H1 (cell line): ENCODE data around the gene CPT1A. TPM values are rescaled to one million over a fixed set of nuclear protein-coding genes. Genes with fewer than 3 reads are reported as not detected.

Experiments used
- CTCF ChIA-PET: fragments of 300-600 bp; sonication (Branson Sonifier 250); formaldehyde crosslinking; loops from one replicate; lab custom pipeline; 2021; ENCODE audit not compliant: partially characterized antibody; lab: Charles Lee
- POLR2A ChIA-PET: fragments of 300-600 bp; sonication (Branson Sonifier 250); formaldehyde crosslinking; loops from one replicate; lab custom pipeline; 2021; ENCODE audit warnings: inconsistent platforms; ENCODE audit not compliant: partially characterized antibody; lab: Charles Lee
- DNase-seq, 2 experiments: peaks; one replicate each; pipeline versions ENCODE4 v3.0.0 to v3.0.0-alpha.2; 2010 to 2022; ENCODE audit warnings: low spot score in 2 of 2, low read depth in 1 of 2, mixed read lengths in 1 of 2
- FAIRE-seq: peaks from 2 replicates; lab custom pipeline; 2011; peaks lifted over from hg19 to GRCh38; lab: Jason Lieb, UNC
- H2AFZ ChIP-seq: 2 replicates; pipeline ENCODE4 v1.8.1; 2012; ENCODE audit warnings: low read length, inconsistent platforms
- H2AK5ac ChIP-seq: 2 replicates; pipeline ENCODE4 v1.6.1; 2013; ENCODE audit warnings: low read depth, low read length
- H2BK120ac ChIP-seq: replicated peaks from 2 replicates; pipeline ENCODE3; 2013; ENCODE audit warnings: low read depth, low read length, inconsistent platforms
- H2BK12ac ChIP-seq: 2 replicates; pipeline ENCODE4 v1.6.1; 2013; ENCODE audit warnings: low read depth, low read length
- H2BK15ac ChIP-seq: 2 replicates; pipeline ENCODE4 v1.6.1; 2013; ENCODE audit warnings: low read length
- H2BK20ac ChIP-seq: 2 replicates; pipeline ENCODE4 v1.6.1; 2013; ENCODE audit warnings: low read length
- H2BK5ac ChIP-seq: 2 replicates; pipeline ENCODE4 v1.6.1; 2013; ENCODE audit warnings: low read depth, low read length
- H3K14ac ChIP-seq: 2 replicates; pipeline ENCODE4 v1.6.1; 2013; ENCODE audit warnings: inconsistent platforms; ENCODE audit not compliant: insufficient read length
- H3K18ac ChIP-seq: 2 replicates; pipeline ENCODE4 v1.6.1; 2013; ENCODE audit warnings: low read length; ENCODE audit errors: extremely low read depth
- H3K23ac ChIP-seq: 2 replicates; pipeline ENCODE4 v1.6.1; 2013; ENCODE audit warnings: inconsistent platforms; ENCODE audit not compliant: insufficient read length
- H3K23me2 ChIP-seq: 2 replicates; pipeline ENCODE4 v1.6.1; 2013; ENCODE audit warnings: low read depth, low read length
- H3K27ac ChIP-seq: 2 replicates; pipeline ENCODE4 v1.6.1; 2011; ENCODE audit warnings: low read depth, low read length, inconsistent platforms
- H3K27me3 ChIP-seq, 4 experiments: replicated peaks in 1 of 4; 1 replicate in 1 of 4; 2 replicates in 3 of 4; pipeline versions ENCODE4 v1.6.1 to v1.8.1; 2011 to 2013; ENCODE audit warnings: low read length in 3 of 4, mild to moderate bottlenecking in 3 of 4, inconsistent platforms in 2 of 4, mixed read lengths in 2 of 4, moderate library complexity in 1 of 4; ENCODE audit not compliant: control insufficient read depth in 3 of 4, insufficient read depth in 3 of 4; ENCODE audit errors: extremely low read depth in 1 of 4
- H3K36me3 ChIP-seq, 4 experiments: 2 replicates each; pipeline versions ENCODE4 v1.6.1 to v1.8.1; 2011 to 2013; ENCODE audit warnings: mild to moderate bottlenecking in 4 of 4, low read length in 3 of 4, moderate library complexity in 2 of 4, control low read depth in 1 of 4, inconsistent platforms in 1 of 4; ENCODE audit not compliant: insufficient read depth in 4 of 4, control insufficient read depth in 2 of 4
- H3K4ac ChIP-seq: replicated peaks from 2 replicates; pipeline ENCODE3; 2013; ENCODE audit warnings: low read length, low read depth, mixed read lengths, inconsistent platforms; ENCODE audit not compliant: insufficient read length
- H3K4me1 ChIP-seq, 4 experiments: replicated peaks in 1 of 4; 1 replicate in 1 of 4; 2 replicates in 3 of 4; pipeline versions ENCODE4 v1.6.1 to v1.8.1; 2011 to 2013; ENCODE audit warnings: low read length in 3 of 4, inconsistent platforms in 2 of 4, mixed read lengths in 1 of 4; ENCODE audit not compliant: insufficient read depth in 4 of 4, control insufficient read depth in 3 of 4
- H3K4me2 ChIP-seq, 2 experiments: 2 replicates each; pipeline versions ENCODE4 v1.6.1 to v1.8.1; 2011 to 2013; ENCODE audit warnings: low read depth in 2 of 2, low read length in 2 of 2, control low read depth in 1 of 2, inconsistent platforms in 1 of 2, mild to moderate bottlenecking in 1 of 2; ENCODE audit not compliant: insufficient read depth in 1 of 2
- H3K4me3 ChIP-seq, 4 experiments: fragments of 200-600, 300-600 bp in 1 of 4; sonication (generic), shearing (Covaris generic), sonication (Bioruptor Twin) in 1 of 4; 2 replicates each; pipeline versions ENCODE4 v1.5.1 to v1.8.1; 2011 to 2016; ENCODE audit warnings: low read length in 4 of 4, low read depth in 3 of 4, control low read depth in 2 of 4, inconsistent platforms in 2 of 4, mild to moderate bottlenecking in 2 of 4, mixed read lengths in 1 of 4, moderate library complexity in 1 of 4; ENCODE audit not compliant: insufficient read depth in 2 of 4; ENCODE audit errors: extremely low read depth in 1 of 4
- H3K56ac ChIP-seq: replicated peaks from 2 replicates; pipeline ENCODE3; 2013; ENCODE audit warnings: low read depth, mild to moderate bottlenecking, mixed read lengths, low read length, inconsistent platforms; ENCODE audit not compliant: insufficient read length
- H3K79me1 ChIP-seq: 2 replicates; pipeline ENCODE4 v1.6.1; 2013; ENCODE audit warnings: low read depth, low read length, control low read depth
- H3K79me2 ChIP-seq, 2 experiments: 2 replicates each; pipeline versions ENCODE4 v1.6.1 to v1.8.1; 2012 to 2013; ENCODE audit warnings: low read length in 2 of 2, mild to moderate bottlenecking in 2 of 2, inconsistent platforms in 1 of 2; ENCODE audit not compliant: insufficient read depth in 2 of 2, control insufficient read depth in 1 of 2
- H3K9ac ChIP-seq, 4 experiments: replicated peaks in 1 of 4; 1 replicate in 1 of 4; 2 replicates in 3 of 4; pipeline versions ENCODE4 v1.6.1 to v1.8.1; 2011 to 2013; ENCODE audit warnings: low read depth in 3 of 4, low read length in 3 of 4, control low read depth in 2 of 4, mild to moderate bottlenecking in 2 of 4, moderate library complexity in 2 of 4, inconsistent platforms in 1 of 4; ENCODE audit errors: extremely low read depth in 1 of 4
- H3K9me3 ChIP-seq, 2 experiments: 2 replicates each; pipeline versions ENCODE4 v1.6.1 to v1.8.1; 2012 to 2013; ENCODE audit warnings: mild to moderate bottlenecking in 2 of 2, moderate library complexity in 2 of 2, control low read depth in 1 of 2, inconsistent platforms in 1 of 2, low read depth in 1 of 2, low read length in 1 of 2, mixed read lengths in 1 of 2; ENCODE audit not compliant: insufficient read depth in 2 of 2
- H4K20me1 ChIP-seq, 2 experiments: replicated peaks in 1 of 2; 2 replicates each; pipeline versions ENCODE3 to v1.8.1; 2011 to 2013; ENCODE audit warnings: inconsistent platforms in 2 of 2, low read length in 2 of 2, mild to moderate bottlenecking in 1 of 2; ENCODE audit not compliant: insufficient read depth in 2 of 2, control insufficient read depth in 1 of 2
- H4K5ac ChIP-seq: 2 replicates; pipeline ENCODE4 v1.6.1; 2013; ENCODE audit warnings: low read length, low read depth, mixed read lengths, inconsistent platforms; ENCODE audit not compliant: insufficient read length
- H4K8ac ChIP-seq: 2 replicates; pipeline ENCODE4 v1.8.0; 2013; ENCODE audit warnings: mild to moderate bottlenecking, moderate library complexity, low read length, inconsistent platforms; ENCODE audit not compliant: insufficient read depth; ENCODE audit errors: extremely low read depth
- H4K91ac ChIP-seq: replicated peaks from 2 replicates; pipeline ENCODE3; 2013; ENCODE audit warnings: low read length, mixed read lengths, inconsistent platforms; ENCODE audit not compliant: insufficient read length
- ATF3 ChIP-seq: IDR thresholded peaks from 2 replicates; pipeline ENCODE4 v1.6.1; 2011; ENCODE audit warnings: low read depth, mild to moderate bottlenecking, low read length; ENCODE audit not compliant: insufficient read depth
- BRCA1 ChIP-seq: IDR thresholded peaks from 2 replicates; pipeline ENCODE4 v1.6.1; 2012; ENCODE audit warnings: low read depth, low read length, improper control_type of control experiment
- CREB1 ChIP-seq: IDR thresholded peaks from 2 replicates; pipeline ENCODE4 v1.6.1; 2012; ENCODE audit warnings: inconsistent platforms
- KDM4A ChIP-seq: IDR thresholded peaks from one replicate; pipeline ENCODE4 v1.7.1; 2012; ENCODE audit warnings: low read depth, mild to moderate bottlenecking, moderate library complexity, low read length, inconsistent platforms; ENCODE audit not compliant: severe bottlenecking
- NANOG ChIP-seq: IDR thresholded peaks from 2 replicates; pipeline ENCODE4 v1.6.1; 2011; ENCODE audit warnings: low read length, low read depth, mild to moderate bottlenecking, inconsistent platforms; ENCODE audit not compliant: insufficient read depth, poor library complexity, severe bottlenecking
- TAF7 ChIP-seq: optimal IDR thresholded peaks from 2 replicates; pipeline ENCODE3; 2011; ENCODE audit warnings: low read depth, mild to moderate bottlenecking, inconsistent platforms, low read length, moderate library complexity, borderline replicate concordance
- WGBS, 2 experiments: shearing (Covaris generic) in 1 of 2; methylation state at CpG; one replicate each; pipeline versions ENCODE4 v1.1.6 to v1.1.7; 2013 to 2015; ENCODE audit warnings: low lambda C conversion rate in 2 of 2, mixed read lengths in 2 of 2, inconsistent platforms in 1 of 2, low coverage in 1 of 2, missing lambda C conversion rate in 1 of 2; ENCODE audit not compliant: insufficient replicate concordance in 2 of 2, insufficient coverage in 1 of 2, insufficient read length in 1 of 2; ENCODE audit errors: extremely low coverage in 1 of 2, missing lambda C conversion rate in 1 of 2; 5-methylcytosine and 5-hydroxymethylcytosine counted together
- polyA plus RNA-seq, 7 experiments: library from polyadenylated mRNA; depleted of rRNA in 3 of 7; stranded (reverse) in 5 of 7; unstranded in 2 of 7; fragments of >200 nt in 5 of 7; fragments of 200-250 nt in 2 of 7; gene quantifications; 1 replicate in 5 of 7; 2 replicates in 1 of 7; 4 replicates in 1 of 7; pipeline versions ENCODE4 v1.2.1 to v1.2.3, GENCODE V29; 2011 to 2013; ENCODE audit warnings: missing spikeins in 2 of 7, mixed read lengths in 2 of 7
- total RNA-seq: library from RNA; stranded (reverse); fragmentation: NEBNext Ultra II Directional; extraction: Animal tissue kit (Norgen Biotek cat#: 25700); gene quantifications from 2 replicates; pipeline ENCODE4 v1.2.1, GENCODE V29; 2021
- TF ChIP-seq, protein P1 (sequence below), 3 experiments: IDR thresholded peaks; 1 replicate in 2 of 3; 2 replicates in 1 of 3; pipeline versions ENCODE4 v1.5.1 to v1.6.1; 2011; ENCODE audit warnings: low read length in 3 of 3, mild to moderate bottlenecking in 3 of 3, inconsistent platforms in 2 of 3, low read depth in 1 of 3, moderate library complexity in 1 of 3; ENCODE audit not compliant: insufficient read depth in 1 of 3; ENCODE audit errors: control extremely low read depth in 1 of 3

CPT1A gene
- total and polyA plus RNA-seq, 2 of the 8 experiments (the other 6 are each of a cell fraction or from before 2014, with no cell fraction given) = 2.9 to 12.2 TPM

- Histone ChIP-seq H2BK12ac (no peak overlapping the region), H4K5ac (no peak overlapping the region), H2BK20ac (no peak overlapping the region), H3K27me3 (no peaks in the 10 kb centered on the region), H4K91ac (no peak overlapping the region), H3K14ac (no peak overlapping the region), H2BK5ac (no peak overlapping the region), H3K36me3 (peaks cover 3 to 29% (median 14%) of the 10 kb centered on the region in 4 experiments; a peak in 7 of 8 replicates), H2AFZ (no peak overlapping the region), H4K8ac (no peak overlapping the region), H2AK5ac (no peak overlapping the region), H3K23me2 (no peaks in the 10 kb centered on the region), H3K56ac (no peak overlapping the region), H3K27ac (no peak overlapping the region), H3K9ac (no peak overlapping the region), H3K4me1 (no peaks in the 10 kb centered on the region), H3K79me2 (no peaks in the 10 kb centered on the region), H3K79me1 (0 out of 2 replicates have a peak, but pooled peaks cover 3% of the 10 kb centered on the region), H2BK15ac (no peak overlapping the region), H3K4me3 (no peak overlapping the region), H3K23ac (no peak overlapping the region), H3K18ac (no peak overlapping the region), H2BK120ac (no peak overlapping the region), H3K4me2 (no peak overlapping the region), H4K20me1 (peaks cover 2% of the 10 kb centered on the region in 2 experiments), H3K9me3 (no peaks in the 10 kb centered on the region), H3K4ac (no peak overlapping the region)
- no peak for DNase-seq
- CTCF ChIA-PET = interaction anchor here (0.6 to 1.4 kb wide), 2 partner anchors 22 to 63 kb away, joined by 3 read pairs; no protein-coding TSS in a partner anchor
- POLR2A ChIA-PET = no interaction called here
- FAIRE-seq = no peak
- WGBS, 2 experiments = 91% methylated on average over 6 of the region's 6 CpGs; no CpG with 5 or more reads in 1 of the 2 experiments
- TF ChIP-seq KDM4A = no peak
- no peak for TF ChIP-seq NANOG
- TF ChIP-seq, protein P1, sequence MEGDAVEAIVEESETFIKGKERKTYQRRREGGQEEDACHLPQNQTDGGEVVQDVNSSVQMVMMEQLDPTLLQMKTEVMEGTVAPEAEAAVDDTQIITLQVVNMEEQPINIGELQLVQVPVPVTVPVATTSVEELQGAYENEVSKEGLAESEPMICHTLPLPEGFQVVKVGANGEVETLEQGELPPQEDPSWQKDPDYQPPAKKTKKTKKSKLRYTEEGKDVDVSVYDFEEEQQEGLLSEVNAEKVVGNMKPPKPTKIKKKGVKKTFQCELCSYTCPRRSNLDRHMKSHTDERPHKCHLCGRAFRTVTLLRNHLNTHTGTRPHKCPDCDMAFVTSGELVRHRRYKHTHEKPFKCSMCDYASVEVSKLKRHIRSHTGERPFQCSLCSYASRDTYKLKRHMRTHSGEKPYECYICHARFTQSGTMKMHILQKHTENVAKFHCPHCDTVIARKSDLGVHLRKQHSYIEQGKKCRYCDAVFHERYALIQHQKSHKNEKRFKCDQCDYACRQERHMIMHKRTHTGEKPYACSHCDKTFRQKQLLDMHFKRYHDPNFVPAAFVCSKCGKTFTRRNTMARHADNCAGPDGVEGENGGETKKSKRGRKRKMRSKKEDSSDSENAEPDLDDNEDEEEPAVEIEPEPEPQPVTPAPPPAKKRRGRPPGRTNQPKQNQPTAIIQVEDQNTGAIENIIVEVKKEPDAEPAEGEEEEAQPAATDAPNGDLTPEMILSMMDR (IDR thresholded peaks at IDR 0.05; ENCODE audit: control extremely low read depth in 1 of 3, insufficient read depth in 1 of 3, low read depth in 1 of 3, low read length in 3 of 3) = no peak
- TF ChIP-seq BRCA1 = no peak
- TF ChIP-seq CREB1 = no peak
- TF ChIP-seq ATF3 = no peak
- TF ChIP-seq TAF7 = no peak
Observed at GRCh38 chr11:68735646-68736045, 106.1 kb downstream of the CPT1A start.
